ENCODE results near the gene SMARCA1.

- no peak for TF ChIP-seq CTCF (conservative IDR thresholded peaks at IDR 0.05; ENCODE audit: low read depth, low read length)
- no peak for TF ChIP-seq EZH2 (IDR thresholded peaks at IDR 0.05; ENCODE audit: low read length, unreplicated experiment)
- no peak for TF ChIP-seq EZH2phosphoT487 (IDR thresholded peaks at IDR 0.05; ENCODE audit: borderline replicate concordance, low read length)
Measured at GRCh38 chrX:129516402-129516801, 6.9 kb downstream of the SMARCA1 start.
